Measurements from ENCODE around the gene RB1. TPM values are rescaled to one million over a fixed set of nuclear protein-coding genes. Genes with fewer than 3 reads are reported as not detected.

The RB1 gene
- total and polyA plus RNA-seq, 4 donors: 10.0 to 69.9 (median 26.1) TPM

DNA sequence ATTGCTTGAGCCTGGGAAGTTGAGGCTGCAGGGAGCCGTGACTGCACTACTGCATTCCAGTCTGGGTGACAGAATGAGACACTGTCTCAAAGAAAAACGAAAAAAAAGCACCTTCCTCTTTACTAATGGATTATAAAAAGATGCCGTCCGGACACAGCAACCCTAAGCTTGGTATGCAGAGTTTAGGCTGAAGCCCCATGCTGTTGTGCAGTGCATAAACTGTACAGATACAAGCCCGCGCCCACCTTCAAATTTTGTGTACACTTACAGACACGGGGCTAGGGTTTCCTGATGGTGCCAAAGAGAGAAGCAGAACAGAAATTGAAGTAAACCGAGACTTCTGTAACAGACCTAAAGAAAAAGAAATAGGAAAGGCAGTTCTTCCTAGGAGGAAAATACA, 100.4 kb downstream of the RB1 start:
- peaks cover 0 to 39% (median 13%) of the 10 kb centered on the region in 5 donors for H3K4me1 ChIP-seq (ENCODE audit: control insufficient read depth in 5 of 5, insufficient read depth in 5 of 5, low read length in 5 of 5)
- DNase-seq: no peak

DNA sequence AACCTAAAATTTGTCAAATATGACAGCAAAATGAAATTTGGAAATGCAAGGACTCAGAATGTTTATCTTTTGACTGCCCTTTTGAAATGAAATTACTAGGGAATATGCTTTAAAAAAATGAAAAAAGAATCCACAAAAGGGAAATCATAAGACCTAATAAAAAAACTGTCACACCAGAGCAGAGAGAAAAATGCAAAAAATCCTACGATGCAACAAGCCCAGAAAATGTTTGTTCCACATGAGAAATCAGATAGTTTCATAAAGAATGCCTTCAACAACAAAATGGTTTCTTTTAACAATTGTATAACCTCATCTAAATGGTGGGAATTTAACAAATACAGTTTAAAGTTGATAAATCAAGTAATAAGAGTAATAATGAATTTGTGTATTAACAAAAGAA, 101.4 kb downstream of the RB1 start:
- peaks cover 0 to 1% (median 0%) of the 10 kb centered on the region in 4 donors for H3K36me3 ChIP-seq (ENCODE audit: control insufficient read depth in 4 of 4, insufficient read depth in 4 of 4, low read length in 4 of 4)
- TF ChIP-seq, protein P1, sequence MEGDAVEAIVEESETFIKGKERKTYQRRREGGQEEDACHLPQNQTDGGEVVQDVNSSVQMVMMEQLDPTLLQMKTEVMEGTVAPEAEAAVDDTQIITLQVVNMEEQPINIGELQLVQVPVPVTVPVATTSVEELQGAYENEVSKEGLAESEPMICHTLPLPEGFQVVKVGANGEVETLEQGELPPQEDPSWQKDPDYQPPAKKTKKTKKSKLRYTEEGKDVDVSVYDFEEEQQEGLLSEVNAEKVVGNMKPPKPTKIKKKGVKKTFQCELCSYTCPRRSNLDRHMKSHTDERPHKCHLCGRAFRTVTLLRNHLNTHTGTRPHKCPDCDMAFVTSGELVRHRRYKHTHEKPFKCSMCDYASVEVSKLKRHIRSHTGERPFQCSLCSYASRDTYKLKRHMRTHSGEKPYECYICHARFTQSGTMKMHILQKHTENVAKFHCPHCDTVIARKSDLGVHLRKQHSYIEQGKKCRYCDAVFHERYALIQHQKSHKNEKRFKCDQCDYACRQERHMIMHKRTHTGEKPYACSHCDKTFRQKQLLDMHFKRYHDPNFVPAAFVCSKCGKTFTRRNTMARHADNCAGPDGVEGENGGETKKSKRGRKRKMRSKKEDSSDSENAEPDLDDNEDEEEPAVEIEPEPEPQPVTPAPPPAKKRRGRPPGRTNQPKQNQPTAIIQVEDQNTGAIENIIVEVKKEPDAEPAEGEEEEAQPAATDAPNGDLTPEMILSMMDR (IDR thresholded peaks at IDR 0.05; ENCODE audit: control extremely low read depth, extremely low read depth): no peak
- ATAC-seq (ENCODE audit: insufficient read depth, low FRiP score) (no peak), DNase-seq (peak in 1 of 3 donors; percentile 49)
- H3K9me3 ChIP-seq (ENCODE audit: control insufficient read depth in 4 of 4, insufficient read depth in 3 of 4, low read length in 3 of 4): no peaks in the 10 kb centered on the region
- H3K4me3 ChIP-seq: no peak overlapping the region
- H3K27me3 ChIP-seq (ENCODE audit: control insufficient read depth in 3 of 3, insufficient read depth in 3 of 3, low read length in 2 of 3): no peaks in the 10 kb centered on the region
- peaks cover 0 to 37% (median 13%) of the 10 kb centered on the region in 5 donors for H3K4me1 ChIP-seq (ENCODE audit: control insufficient read depth in 5 of 5, insufficient read depth in 5 of 5, low read length in 5 of 5)
- peak overlapping the region in 1 of 2 donors; percentile 51 for H3K9ac ChIP-seq (ENCODE audit: insufficient read depth in 1 of 2, low read length in 2 of 2)
- 63 to 72% methylated on average over 1 of the region's 1 CpG for WGBS, 2 donors
- H3K27ac ChIP-seq (ENCODE audit: low read depth in 1 of 2, low read length in 1 of 2): no peak overlapping the region

More for the DNA sequence above, 100.4 kb downstream of the RB1 start:
- Histone ChIP-seq H3K9me3 (ENCODE audit: control insufficient read depth in 4 of 4, insufficient read depth in 3 of 4, low read length in 3 of 4) (no peaks in the 10 kb centered on the region), H3K9ac (ENCODE audit: insufficient read depth in 1 of 2, low read length in 2 of 2) (no peak overlapping the region), H3K27me3 (ENCODE audit: control insufficient read depth in 3 of 3, insufficient read depth in 3 of 3, low read length in 2 of 3) (no peaks in the 10 kb centered on the region), H3K4me3 (no peak overlapping the region), H3K27ac (ENCODE audit: low read depth in 1 of 2, low read length in 1 of 2) (peak overlapping the region; percentile 13 to 54), H3K36me3 (ENCODE audit: control insufficient read depth in 4 of 4, insufficient read depth in 4 of 4, low read length in 4 of 4) (peaks cover 0 to 1% (median 0%) of the 10 kb centered on the region in 4 donors)
- TF ChIP-seq, protein P1 (IDR thresholded peaks at IDR 0.05; ENCODE audit: control extremely low read depth, extremely low read depth): no peak
- 60 to 80% methylated on average over 8 of the region's 8 CpGs for WGBS, 2 donors
- ATAC-seq (ENCODE audit: insufficient read depth, low FRiP score): no peak

DNA sequence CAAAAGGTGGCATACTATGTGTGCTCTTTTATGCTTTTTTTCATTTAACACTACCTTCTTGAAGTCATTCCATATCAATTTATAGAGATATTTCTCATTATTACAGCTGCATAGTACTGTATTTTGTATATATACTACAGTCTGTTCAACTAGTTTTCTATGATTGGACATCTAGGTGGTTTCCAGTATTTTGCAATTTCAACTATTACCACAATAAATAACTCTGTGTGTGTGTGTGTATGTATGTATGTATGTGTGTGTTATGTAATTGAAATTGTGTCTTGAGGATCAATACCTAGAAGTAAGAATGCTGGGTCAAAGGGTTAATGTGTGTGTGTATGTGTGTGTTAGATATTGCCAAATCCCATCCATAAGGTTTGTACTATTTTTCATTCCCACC, 102.3 kb downstream of the RB1 start:
- TF ChIP-seq, protein P1 (IDR thresholded peaks at IDR 0.05; ENCODE audit: control extremely low read depth, extremely low read depth): no peak
- ATAC-seq (ENCODE audit: insufficient read depth, low FRiP score) (no peak), DNase-seq (no peak)
- H3K4me1 ChIP-seq (ENCODE audit: control insufficient read depth in 5 of 5, insufficient read depth in 5 of 5, low read length in 5 of 5): peaks cover 0 to 34% (median 9%) of the 10 kb centered on the region in 5 donors
- no peaks in the 10 kb centered on the region for H3K27me3 ChIP-seq (ENCODE audit: control insufficient read depth in 3 of 3, insufficient read depth in 3 of 3, low read length in 2 of 3)
- no peak overlapping the region for H3K27ac ChIP-seq (ENCODE audit: low read depth in 1 of 2, low read length in 1 of 2)
- H3K36me3 ChIP-seq (ENCODE audit: control insufficient read depth in 4 of 4, insufficient read depth in 4 of 4, low read length in 4 of 4): peaks cover 0 to 1% (median 0%) of the 10 kb centered on the region in 4 donors
- H3K9ac ChIP-seq (ENCODE audit: insufficient read depth in 1 of 2, low read length in 2 of 2): no peak overlapping the region
- no peak overlapping the region for H3K4me3 ChIP-seq
- no peaks in the 10 kb centered on the region for H3K9me3 ChIP-seq (ENCODE audit: control insufficient read depth in 4 of 4, insufficient read depth in 3 of 4, low read length in 3 of 4)

DNA sequence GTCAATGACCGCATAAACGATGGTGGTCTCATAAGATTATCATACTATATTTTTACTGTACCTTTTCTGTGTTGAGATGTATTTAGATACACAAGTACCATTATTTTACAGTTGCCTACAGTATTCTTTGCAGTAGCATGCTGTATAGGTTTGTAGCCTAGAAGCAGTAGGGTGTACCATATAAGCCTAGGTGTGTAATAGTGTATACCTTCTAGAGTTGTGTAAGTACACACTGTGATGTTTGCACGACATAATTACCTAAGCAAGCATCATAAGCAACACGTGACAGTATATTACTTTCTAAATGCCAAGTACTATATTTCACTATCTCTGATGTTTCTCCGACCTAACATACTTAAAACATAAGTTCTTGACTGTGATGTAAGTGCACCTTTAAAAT, 106.6 kb downstream of the RB1 start:
- DNase-seq (peak in 1 of 3 donors; percentile 54), ATAC-seq (ENCODE audit: insufficient read depth, low FRiP score) (no peak)
- Histone ChIP-seq H3K9me3 (ENCODE audit: control insufficient read depth in 4 of 4, insufficient read depth in 3 of 4, low read length in 3 of 4) (no peaks in the 10 kb centered on the region), H3K4me1 (ENCODE audit: control insufficient read depth in 5 of 5, insufficient read depth in 5 of 5, low read length in 5 of 5) (peaks cover 0 to 21% (median 6%) of the 10 kb centered on the region in 5 donors), H3K27ac (ENCODE audit: low read depth in 1 of 2, low read length in 1 of 2) (peak overlapping the region in 1 of 2 donors; percentile 9), H3K9ac (ENCODE audit: insufficient read depth in 1 of 2, low read length in 2 of 2) (peak overlapping the region in 1 of 2 donors; percentile 100), H3K36me3 (ENCODE audit: control insufficient read depth in 4 of 4, insufficient read depth in 4 of 4, low read length in 4 of 4) (peaks cover 0 to 3% (median under 1%) of the 10 kb centered on the region in 4 donors), H3K4me3 (no peak overlapping the region), H3K27me3 (ENCODE audit: control insufficient read depth in 3 of 3, insufficient read depth in 3 of 3, low read length in 2 of 3) (no peaks in the 10 kb centered on the region)
- WGBS, 2 donors: 54 to 56% methylated on average over 5 of the region's 5 CpGs
- TF ChIP-seq, protein P1 (IDR thresholded peaks at IDR 0.05; ENCODE audit: control extremely low read depth, extremely low read depth): no peak

Data from lung (tissue), 12 donors.